Stimulated activated naive CD4-positive, alpha-beta T cell treated with Interleukin-2 at 50 U/mL for 16 hours (primary cell): ENCODE results near the gene CDK14.

Source experiments
- DNase-seq: peaks from one replicate; lab custom pipeline; 2025; lab: John Stamatoyannopoulos, UW

Gene CDK14

DNA sequence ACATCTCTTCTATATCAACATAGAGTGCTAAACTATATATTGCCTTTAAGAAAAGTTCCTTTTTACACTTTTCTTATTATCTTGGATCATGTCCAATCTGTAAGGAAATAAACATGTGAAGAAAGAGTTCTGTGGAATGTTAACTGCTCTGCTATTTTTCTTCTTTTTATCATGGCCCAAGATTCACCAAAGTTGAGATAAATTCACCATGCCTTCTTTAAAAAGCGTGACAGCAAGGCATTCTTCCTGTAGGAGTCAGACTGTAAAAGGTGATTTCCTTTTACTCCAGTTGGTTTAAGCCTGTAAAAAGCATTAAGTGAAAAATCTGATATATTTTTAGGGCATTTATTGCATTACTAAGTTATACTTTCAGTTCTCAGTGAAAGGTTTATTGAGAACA is 502.4 kb downstream of the CDK14 start:
- DNase-seq = no peak

DNA sequence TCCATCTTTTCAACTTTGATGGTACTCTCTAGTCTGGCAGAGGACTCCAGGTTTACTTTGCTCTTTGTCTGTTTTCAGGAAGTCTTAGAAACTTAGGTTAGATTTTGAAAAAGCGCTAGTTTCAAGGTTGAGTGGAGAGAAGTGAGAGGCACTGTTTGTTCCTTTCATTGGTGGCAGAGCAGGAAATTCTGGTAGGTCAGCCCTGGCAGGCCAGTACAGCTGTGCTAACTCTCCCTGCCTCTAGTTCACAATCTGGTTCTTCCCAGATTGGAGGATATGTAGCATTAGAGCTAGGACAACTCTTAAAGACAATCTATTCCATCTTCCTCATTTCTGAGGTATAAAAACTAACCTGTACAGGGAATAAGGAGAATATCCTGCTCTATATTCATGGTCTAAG is 507.2 kb downstream of the CDK14 start:
- DNase-seq = no peak

DNA sequence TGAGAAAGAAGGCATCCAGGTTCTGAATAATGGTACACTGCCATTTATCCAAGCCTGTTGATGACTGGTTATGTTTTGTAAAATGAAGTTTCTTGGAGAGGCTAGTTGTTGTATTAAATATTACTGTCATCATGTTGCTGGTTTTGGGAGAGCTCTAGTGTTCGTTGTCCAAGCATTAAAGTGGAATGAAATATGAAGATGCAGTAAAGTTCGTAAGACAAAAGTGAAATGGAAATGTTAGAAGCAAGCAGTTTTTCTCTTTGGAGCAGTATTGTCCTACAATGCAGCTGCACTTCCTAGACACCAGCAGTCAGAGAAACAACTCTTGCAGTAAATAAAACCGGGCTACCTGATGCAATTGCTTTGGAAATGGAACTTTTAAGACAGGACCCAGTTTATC is 511.3 kb downstream of the CDK14 start:
- DNase-seq = no peak

DNA sequence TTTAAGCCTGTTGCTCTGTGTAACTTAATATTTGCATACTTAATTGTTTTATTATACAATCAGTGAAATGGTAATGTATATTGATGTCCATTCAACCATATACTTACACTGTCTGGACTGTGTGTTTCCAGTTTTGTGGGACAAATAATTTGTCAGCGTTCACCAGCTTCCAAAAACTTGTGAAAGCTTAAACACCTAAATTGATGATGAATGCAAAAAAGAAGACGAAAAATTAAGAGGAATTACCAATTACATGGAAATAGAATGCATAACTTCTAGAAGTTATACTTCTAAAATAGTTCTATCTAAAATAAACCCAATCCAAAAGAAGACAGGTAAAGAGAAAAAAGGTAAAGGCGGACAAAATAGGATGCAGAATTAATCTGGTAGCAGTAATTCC is 513.1 kb downstream of the CDK14 start:
- no peak for DNase-seq

- no peak for DNase-seq
These were observed 516.8 kb downstream of the CDK14 start for GRCh38 chr7:91112902-91113341.

DNA sequence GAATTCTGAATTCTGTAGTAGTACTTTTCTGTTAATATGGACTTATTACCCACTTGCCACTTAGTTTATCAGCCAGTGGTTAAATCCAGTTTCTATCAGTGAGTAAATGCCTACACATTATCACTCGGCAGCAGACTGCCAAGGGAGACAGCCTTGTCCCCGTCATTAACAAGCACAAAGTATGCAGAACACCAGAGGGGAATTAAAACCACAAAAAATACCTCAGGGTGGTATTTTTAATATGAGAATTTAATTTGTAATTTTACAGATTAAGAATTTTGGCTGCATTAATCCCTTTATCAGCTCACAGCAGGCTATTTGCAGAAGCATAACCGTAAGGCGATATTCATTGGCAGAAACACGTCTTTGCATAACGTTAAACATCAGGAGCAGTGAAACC is 518.1 kb downstream of the CDK14 start:
- DNase-seq = no peak

DNA sequence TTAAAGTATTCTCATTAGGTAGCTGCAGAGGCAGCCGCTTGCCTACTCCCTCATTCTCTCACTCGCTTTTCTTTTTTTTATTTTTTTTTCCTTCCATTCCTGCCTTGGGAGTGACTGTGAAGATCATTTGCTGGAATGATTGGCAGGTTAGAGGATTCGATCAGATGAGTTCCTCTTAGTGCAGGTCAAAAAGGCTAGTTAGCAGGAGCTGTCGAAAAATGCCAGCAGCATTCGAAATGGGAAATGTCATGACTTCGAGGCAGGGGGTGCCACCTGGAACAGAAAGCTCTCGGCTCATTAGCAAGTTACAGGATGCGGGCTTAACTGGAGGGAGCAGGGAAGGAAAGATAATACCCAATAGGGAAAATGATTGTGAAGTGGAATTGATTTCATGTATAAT is 530.6 kb downstream of the CDK14 start:
- no peak for DNase-seq

GRCh38 chr7:91127325-91127724 is 531.2 kb downstream of the CDK14 start:
- no peak for DNase-seq

DNA sequence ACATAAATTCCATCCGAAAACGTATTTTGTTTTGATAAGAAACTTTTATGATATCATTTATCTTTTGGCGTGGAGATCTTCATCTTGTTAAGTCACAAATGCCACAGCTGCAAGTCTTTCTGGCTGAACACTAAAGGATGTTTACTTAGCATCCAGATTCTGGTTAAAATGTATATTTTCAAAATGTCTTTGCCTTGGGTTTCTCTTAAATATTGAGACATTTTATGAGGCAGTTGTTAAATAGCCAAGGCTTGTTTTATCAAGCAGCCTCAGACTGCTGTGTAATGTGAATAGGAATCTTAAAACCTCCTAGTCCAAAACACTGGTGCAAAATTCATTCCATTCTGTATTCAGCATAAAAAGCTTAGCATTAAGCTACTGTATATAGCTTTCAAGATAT is 531.8 kb downstream of the CDK14 start:
- no peak for DNase-seq

- no peak for DNase-seq
These were observed 532.7 kb downstream of the CDK14 start for GRCh38 chr7:91128683-91129348.

GRCh38 chr7:91135300-91135699 is 539.2 kb downstream of the CDK14 start:
- no peak for DNase-seq

- DNase-seq = no peak
These were observed 539.7 kb downstream of the CDK14 start for GRCh38 chr7:91135703-91136430.

DNA sequence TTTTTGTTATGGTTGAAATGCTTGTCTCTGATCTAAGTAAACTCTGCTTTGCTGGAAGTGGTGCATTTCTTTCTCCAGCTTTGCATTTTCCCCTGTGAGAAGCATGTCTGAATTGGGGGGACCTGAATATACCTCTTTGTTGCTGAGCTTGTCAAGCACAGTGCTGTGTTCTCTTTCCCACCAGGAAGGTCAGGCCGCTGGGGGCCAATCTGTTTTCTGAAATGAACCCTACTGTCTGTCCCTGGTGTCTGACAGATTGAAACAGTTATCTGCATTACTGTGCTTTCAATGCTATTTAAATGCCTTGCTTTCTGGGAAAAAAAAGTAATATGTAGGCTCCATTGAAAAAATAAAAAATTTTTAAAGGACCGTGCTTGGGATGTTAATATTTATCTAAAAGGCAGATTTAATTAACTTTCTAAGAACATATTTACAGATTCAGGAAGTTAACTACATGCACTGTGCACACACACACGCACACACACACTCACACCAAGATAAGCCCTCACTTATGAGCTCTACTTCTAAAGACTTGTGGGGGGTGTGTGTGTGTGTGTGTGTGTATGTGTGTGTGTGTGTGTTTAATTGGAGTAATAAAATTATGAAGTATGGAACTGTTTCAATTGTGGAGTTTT is 541.1 kb downstream of the CDK14 start:
- no peak for DNase-seq

DNA sequence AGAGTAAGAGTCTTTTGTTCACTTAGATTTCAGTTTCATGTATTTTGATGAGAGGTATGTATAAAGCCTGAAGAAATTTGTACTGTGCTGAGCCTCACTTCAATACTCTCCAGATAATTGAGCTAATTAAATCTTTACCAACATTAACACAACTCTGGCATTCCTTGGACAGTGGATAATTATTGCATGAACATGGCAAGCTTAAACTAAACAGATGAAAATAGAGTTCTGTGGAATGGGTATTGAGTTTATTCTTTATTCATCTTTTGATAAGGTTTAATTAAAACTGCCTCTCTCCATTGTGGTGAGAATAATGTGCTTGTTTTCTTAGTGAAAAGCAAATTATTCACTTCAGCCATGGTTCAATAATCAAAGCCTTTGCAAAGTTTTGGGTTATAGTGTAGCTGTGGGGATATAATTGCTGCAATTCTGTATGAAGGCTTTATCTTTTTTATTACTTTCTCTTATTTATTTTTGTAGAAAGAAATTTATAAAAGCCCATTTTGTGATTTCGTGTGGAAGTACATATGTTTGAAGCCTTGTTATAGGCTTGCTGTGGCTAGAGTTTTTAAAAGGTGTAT is 541.8 kb downstream of the CDK14 start:
- DNase-seq = no peak

GRCh38 chr7:91140286-91140685 is 544.2 kb downstream of the CDK14 start:
- no peak for DNase-seq

- no peak for DNase-seq
These were observed 544.9 kb downstream of the CDK14 start for GRCh38 chr7:91140982-91141381.

DNA sequence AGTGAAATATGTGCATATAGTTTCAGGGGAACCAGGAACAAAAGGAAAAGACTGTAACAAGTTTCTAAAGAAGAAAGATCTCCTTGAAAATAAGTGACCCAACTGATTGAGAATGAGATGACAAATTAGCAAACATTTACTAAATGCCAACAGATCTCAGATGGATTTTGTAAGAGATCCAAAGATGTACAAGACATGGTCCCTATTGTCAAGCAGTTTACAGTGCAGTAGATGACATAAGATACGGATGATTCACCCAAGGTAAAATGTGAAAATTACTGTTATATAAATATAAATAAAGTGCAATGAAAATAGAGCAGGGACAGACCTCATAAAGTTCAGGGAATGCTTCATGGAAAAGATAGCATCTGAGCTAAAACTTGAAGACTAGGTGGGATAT is 546.6 kb downstream of the CDK14 start:
- no peak for DNase-seq

DNA sequence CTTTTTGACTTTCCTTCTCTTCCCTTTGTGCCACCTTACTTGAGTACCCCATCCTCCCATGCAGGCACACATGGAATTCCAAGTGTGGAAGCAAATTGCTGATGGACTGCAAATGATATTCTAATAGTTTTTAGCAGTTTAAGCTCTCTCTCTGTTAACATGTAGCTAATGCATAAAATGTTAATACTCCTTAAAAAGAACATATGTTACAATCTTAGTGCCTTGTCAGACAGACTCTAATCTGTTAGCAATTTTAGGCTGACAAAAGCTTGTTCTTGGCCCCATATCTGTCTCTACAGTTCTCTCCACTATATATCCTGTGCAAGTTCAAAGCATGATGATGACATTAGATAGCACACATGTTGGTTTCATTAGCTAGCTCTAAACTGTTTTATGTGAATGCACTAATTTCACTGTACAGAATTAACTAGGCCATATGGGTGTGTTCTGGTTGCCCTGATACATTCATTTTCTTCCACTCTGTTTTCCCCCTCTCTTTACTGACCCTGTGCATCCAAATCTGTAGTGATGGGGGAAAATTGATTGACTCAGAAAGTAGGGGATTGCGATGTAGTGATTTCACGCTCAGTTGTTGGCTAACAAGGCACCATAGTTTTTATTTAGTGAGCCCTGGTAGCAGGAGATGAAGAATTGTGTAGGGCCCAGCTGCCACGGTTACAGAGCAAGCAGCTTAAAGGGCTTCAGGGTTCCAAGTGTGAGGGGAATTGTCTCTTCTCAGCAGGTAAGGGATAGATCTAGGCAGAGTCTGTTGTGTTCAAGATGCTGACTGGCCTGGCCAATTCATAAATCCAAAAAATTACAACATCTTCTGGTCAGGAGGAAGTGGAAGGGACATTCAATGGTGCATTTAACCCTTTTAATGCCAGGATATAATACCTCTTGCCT is 553.5 kb downstream of the CDK14 start:
- DNase-seq = no peak

DNA sequence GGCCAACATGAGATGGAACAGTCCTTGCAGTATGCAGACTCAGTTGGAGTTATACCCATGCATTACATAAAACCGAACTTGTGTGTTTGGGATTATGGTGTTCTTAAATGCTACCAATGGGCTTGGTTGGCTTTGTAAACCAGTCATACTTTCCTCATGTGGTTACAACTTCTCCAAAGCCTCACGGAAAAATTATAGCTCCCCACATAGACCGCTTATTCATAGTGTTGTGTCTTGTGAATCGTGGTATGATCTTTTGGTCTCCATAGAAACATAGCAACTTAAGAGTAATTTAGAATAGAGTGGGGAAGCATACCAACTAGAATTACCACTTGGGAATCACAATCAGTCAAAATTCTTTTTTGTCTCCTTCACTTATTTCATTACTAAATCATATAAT is 555.8 kb downstream of the CDK14 start:
- DNase-seq = no peak

DNA sequence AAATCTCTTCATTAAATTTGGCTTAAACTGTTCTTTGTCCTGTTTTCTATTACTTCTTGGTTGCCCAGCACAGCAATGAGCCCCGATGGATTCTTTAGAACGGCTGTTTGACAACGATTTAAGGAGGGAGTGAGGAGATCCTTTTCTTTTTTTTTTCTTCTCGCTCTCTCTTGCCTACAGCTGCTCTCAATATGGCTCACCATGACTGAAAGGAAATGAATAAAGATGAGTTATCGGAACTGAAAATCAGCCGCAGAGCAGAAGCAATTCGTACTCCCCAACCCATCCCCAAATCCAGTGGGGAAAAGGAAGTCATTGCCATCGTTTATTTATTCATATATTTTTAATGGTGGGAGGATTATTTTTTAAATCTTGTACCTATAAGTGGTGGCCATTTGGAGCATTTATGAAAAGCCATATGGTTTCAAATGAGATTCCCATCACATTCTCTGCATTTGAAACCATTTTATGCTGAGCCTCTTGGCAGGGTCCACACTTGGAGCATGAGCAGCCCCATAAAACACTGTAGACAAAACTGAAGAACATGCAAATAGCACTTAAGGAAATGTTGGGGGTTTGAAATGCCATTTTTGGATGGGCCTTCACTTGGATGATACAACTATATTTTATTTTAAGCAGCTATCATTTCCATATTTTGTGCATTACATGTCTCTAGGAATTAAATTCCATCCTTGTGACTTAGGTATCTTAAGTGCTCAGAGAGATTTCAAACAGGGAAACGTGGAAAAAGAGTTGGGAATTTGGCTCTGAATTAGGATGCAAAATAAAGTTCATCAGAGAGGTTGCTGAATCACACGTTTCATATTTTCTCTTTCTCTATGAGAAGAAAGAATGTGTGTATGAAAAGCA is 560.4 kb downstream of the CDK14 start:
- no peak for DNase-seq
